Fibroblast of pulmonary artery (primary cell): ENCODE results near the gene TEPSIN.

Source experiments
- DNase-seq: peaks from one replicate; pipeline ENCODE4 v3.0.0-alpha.2; 2010; ENCODE audit warnings: low read depth
- H3K4me3 ChIP-seq: replicated peaks from 2 replicates; pipeline ENCODE4 v1.5.1; 2011; ENCODE audit warnings: low read depth, mild to moderate bottlenecking, control low read depth, low read length, moderate library complexity
- TF ChIP-seq, protein P1 (sequence below): IDR thresholded peaks from 2 replicates; pipeline ENCODE4 v1.5.1; 2011; ENCODE audit warnings: mild to moderate bottlenecking, control low read depth, low read length, inconsistent platforms; ENCODE audit errors: missing control alignments

The TEPSIN gene

DNA sequence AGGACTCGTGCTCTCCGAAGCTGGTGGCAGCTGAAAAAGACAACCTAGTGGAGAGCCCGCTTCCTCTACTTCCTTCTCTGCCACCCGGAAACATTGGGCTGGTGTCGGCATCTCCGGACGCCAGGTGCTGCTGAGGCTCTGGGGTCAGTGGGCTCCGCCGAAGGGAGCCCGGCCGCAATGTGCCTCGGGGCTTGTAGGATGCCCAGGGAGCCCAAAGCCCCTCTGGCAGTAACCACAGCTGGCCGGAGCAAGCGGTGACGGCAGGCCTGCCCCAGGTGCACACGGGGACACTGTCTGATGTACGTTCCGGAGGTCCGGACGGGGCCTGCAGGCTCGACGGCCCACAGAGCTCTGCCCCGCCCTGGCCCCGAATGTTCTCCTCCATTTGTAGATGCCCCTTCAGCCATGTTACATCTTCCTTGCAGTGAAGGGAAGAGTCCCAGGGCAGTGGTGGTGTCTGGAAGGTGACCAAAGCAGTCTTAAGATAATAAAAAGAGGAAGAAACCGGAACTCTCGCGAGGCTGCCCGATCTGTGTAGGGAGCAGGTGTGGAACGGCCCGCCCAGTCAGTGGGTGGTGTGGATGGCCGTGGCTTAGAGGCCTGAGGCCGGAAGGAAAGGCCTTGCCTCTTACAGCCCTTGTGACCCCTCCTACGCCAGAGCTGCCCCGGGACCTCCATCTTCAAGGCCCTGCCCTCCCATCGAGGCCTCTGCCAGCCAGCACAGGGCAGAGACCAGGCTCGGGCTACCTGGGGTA is 22.9 kb upstream of the TEPSIN start:
- H3K4me3 ChIP-seq: no peak overlapping the region
- TF ChIP-seq, protein P1, sequence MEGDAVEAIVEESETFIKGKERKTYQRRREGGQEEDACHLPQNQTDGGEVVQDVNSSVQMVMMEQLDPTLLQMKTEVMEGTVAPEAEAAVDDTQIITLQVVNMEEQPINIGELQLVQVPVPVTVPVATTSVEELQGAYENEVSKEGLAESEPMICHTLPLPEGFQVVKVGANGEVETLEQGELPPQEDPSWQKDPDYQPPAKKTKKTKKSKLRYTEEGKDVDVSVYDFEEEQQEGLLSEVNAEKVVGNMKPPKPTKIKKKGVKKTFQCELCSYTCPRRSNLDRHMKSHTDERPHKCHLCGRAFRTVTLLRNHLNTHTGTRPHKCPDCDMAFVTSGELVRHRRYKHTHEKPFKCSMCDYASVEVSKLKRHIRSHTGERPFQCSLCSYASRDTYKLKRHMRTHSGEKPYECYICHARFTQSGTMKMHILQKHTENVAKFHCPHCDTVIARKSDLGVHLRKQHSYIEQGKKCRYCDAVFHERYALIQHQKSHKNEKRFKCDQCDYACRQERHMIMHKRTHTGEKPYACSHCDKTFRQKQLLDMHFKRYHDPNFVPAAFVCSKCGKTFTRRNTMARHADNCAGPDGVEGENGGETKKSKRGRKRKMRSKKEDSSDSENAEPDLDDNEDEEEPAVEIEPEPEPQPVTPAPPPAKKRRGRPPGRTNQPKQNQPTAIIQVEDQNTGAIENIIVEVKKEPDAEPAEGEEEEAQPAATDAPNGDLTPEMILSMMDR: no peak
- DNase-seq: no peak

DNA sequence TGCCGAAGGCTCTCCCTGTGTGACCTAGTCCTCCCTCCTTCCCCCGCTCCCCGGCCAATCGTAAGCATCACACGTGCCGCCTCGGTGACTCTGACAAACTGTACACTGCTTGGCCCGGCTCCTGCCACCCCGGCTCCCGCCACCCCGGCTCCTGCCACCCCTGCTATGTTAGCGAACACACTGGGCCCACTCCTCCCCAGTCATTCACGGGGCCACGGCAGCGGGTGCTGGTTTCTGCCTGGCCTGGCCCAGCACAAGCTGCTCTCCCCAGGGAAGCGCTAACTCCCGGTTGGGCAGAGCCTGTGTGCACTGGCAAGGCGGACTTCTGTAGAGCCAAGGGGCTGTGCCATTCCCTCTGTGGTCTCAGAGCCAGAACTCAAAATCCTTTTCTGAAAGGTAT is 22.2 kb upstream of the TEPSIN start:
- DNase-seq: no peak
- TF ChIP-seq, protein P1: no peak
- H3K4me3 ChIP-seq: no peak overlapping the region

GRCh38 chr17:81260641-81261040 is 21.8 kb upstream of the TEPSIN start:
- no peak overlapping the region for H3K4me3 ChIP-seq
- no peak for DNase-seq
- TF ChIP-seq, protein P1: no peak

DNA sequence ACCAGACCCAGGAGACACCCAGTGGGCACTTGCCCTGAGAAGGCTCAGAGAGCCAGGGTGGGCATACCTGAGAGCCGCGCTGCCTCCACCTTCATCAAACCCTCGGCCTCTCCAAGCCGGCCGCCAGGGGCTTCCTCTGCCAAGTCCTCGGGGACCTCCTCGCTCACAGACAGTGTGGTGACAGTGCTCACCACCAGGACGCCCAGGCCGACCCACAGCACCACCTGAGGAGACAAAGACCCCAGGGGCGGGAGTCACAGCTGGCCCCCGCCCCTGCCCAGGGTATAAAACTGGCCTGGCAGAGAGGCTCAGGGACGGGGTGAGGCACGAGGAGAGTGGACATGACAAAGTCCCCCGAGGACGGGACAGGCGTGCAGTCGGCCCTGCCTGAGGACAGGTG is 21.3 kb upstream of the TEPSIN start:
- TF ChIP-seq, protein P1: no peak
- H3K4me3 ChIP-seq: no peak overlapping the region
- DNase-seq: no peak

DNA sequence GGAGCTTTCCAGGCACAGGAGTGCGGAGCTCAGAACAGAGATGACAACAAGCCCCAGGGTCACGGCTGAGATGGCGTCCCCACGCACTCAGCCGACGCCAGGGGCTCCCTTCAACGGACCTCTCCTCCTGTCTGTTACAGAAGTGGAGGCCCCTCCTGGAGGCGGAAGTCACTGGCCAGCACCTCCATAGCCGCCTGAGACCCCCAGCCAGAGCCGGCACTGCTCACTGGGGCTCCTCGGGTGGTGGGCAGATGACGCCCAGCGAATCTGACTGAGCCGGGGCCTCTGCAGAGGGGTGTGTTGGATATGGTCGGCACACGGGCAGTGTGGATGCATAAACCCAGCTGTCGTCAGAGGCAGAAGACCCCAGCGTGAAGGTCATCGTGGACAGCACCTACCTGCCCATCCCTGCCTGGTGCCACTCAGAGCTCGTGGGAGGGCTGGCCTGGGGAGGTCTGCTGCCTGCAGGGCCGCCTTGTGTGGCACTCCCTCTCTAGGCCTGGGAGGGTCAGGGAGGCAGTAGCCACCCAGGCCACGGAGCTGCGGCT is 20.3 kb upstream of the TEPSIN start:
- TF ChIP-seq, protein P1: no peak
- no peak overlapping the region for H3K4me3 ChIP-seq
- DNase-seq: no peak

DNA sequence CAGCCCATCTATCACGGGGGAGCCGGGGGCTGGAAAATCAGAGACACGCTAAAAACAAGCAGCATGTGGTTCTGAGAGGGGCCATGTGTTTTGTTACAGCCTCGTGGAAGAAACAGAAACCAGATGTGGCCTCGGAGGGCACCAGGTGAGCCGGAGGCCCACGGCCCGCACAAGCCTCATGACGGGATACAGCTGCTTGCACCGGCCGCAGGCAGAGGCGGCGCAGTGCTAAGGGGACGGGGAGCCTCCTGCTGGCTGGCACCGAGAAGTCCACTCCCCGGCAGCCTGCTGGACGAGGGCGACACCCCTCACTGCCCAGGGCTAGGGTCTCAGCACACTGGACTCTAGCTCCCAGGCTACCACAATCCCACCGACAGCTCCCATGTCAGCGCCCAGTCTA is 19.4 kb upstream of the TEPSIN start:
- TF ChIP-seq, protein P1: no peak
- no peak for DNase-seq
- H3K4me3 ChIP-seq: no peak overlapping the region

DNA sequence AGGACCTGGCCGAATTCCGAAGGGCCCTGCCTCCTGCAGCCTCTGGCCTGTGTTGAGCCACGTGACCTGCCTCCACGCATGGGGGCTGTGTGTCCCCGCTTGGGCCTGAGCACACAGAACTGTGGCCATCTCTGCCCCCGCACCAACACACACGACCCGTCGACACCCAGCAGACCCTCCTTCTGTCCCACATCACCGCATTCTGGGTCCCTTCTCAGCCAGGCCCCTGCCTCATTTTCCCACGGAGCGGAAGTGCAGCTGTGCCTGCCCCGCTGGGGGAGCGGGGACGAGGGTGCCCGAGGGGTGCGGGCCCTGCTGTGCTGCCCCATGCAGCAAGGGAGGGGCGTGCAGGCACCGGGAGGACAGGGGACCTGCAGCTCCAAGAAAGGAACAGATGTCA is 18.7 kb upstream of the TEPSIN start:
- TF ChIP-seq, protein P1: no peak
- no peak overlapping the region for H3K4me3 ChIP-seq
- DNase-seq: no peak
